Measurements from ENCODE around the gene C9. TPM values are rescaled to one million over a fixed set of nuclear protein-coding genes. Genes with fewer than 3 reads are reported as not detected.

The C9 gene
- total and polyA plus RNA-seq, 3 donors from 2014 or later: 0.16 to 0.95 (median 0.74) TPM

GRCh38 chr5:39315995-39316394, 48.3 kb downstream of the C9 start:
- 87 to 94% methylated on average over 4 of the region's 4 CpGs for WGBS, 2 donors
- Histone ChIP-seq H3K9me3 (no peaks in the 10 kb centered on the region), H3K4me1 (no peaks in the 10 kb centered on the region), H3K4me3 (no peak overlapping the region), H3K27me3 (no peaks in the 10 kb centered on the region), H3K36me3 (ENCODE audit: low read depth, missing control alignments) (no peaks in the 10 kb centered on the region), H3K27ac (no peak overlapping the region)
- intact Hi-C loops (cut with DNase I; ENCODE audit: low total_unique reads): no loop called here
- DNase-seq: no peak
- TF ChIP-seq POLR2A (IDR thresholded peaks at IDR 0.05): no peak
- TF ChIP-seq, protein P1, sequence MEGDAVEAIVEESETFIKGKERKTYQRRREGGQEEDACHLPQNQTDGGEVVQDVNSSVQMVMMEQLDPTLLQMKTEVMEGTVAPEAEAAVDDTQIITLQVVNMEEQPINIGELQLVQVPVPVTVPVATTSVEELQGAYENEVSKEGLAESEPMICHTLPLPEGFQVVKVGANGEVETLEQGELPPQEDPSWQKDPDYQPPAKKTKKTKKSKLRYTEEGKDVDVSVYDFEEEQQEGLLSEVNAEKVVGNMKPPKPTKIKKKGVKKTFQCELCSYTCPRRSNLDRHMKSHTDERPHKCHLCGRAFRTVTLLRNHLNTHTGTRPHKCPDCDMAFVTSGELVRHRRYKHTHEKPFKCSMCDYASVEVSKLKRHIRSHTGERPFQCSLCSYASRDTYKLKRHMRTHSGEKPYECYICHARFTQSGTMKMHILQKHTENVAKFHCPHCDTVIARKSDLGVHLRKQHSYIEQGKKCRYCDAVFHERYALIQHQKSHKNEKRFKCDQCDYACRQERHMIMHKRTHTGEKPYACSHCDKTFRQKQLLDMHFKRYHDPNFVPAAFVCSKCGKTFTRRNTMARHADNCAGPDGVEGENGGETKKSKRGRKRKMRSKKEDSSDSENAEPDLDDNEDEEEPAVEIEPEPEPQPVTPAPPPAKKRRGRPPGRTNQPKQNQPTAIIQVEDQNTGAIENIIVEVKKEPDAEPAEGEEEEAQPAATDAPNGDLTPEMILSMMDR (IDR thresholded peaks at IDR 0.05): no peak

DNA sequence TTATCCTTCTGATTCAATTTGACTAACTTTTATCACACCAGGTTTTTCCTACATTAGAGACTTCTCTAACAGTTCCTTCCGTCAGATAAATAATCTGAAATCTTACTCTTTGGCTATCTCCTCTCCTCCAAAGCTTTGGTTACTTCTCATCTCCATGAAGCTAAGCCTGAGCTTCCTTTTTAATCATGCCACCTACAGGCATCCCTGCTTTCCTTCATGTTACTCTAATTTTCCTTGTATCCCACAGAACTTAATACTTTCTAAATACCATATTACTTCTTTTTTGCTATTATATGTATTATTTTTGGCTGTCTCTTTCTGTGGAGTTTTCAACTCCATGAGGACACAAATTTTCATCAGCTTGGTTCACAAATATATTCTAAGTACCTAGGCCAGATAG, 49.7 kb downstream of the C9 start:
- WGBS, 2 donors: 79 to 84% methylated on average over 1 of the region's 1 CpG
- Histone ChIP-seq H3K9me3 (no peaks in the 10 kb centered on the region), H3K4me1 (no peaks in the 10 kb centered on the region), H3K27ac (no peak overlapping the region), H3K36me3 (ENCODE audit: low read depth, missing control alignments) (no peaks in the 10 kb centered on the region), H3K4me3 (no peak overlapping the region), H3K27me3 (no peaks in the 10 kb centered on the region)
- DNase-seq: no peak
- intact Hi-C loops (cut with DNase I; ENCODE audit: low total_unique reads): no loop called here
- TF ChIP-seq, protein P1 (IDR thresholded peaks at IDR 0.05): no peak
- TF ChIP-seq POLR2A (IDR thresholded peaks at IDR 0.05): no peak

DNA sequence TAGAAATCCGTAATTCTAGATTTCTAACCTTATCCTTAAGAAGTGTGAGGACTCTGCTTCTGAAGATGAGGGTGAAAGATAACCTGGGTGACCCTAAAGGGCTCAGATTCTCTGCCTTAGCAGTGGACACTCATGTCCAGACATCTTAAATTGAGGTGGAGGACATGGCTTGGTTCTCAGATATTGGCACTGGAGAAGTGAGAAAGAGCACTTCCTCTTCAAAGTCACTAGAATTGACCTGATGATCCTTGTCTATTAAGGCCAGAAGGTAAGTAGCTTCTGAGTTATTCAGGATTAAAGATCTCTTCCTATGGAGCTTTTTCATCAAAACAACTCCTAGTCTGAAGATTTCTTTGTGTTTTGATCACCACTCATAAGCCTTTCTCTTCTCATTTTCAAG, 54.8 kb downstream of the C9 start:
- Histone ChIP-seq H3K4me3 (no peak overlapping the region), H3K27ac (no peak overlapping the region), H3K27me3 (no peaks in the 10 kb centered on the region), H3K4me1 (no peaks in the 10 kb centered on the region), H3K36me3 (ENCODE audit: low read depth, missing control alignments) (no peaks in the 10 kb centered on the region), H3K9me3 (no peaks in the 10 kb centered on the region)
- WGBS, 2 donors: 93 to 94% methylated on average over 1 of the region's 1 CpG
- intact Hi-C loops (cut with DNase I; ENCODE audit: low total_unique reads): no loop called here
- no peak for DNase-seq
- TF ChIP-seq POLR2A (IDR thresholded peaks at IDR 0.05): no peak
- TF ChIP-seq, protein P1 (IDR thresholded peaks at IDR 0.05): no peak

- no peaks in the 10 kb centered on the region for H3K36me3 ChIP-seq (ENCODE audit: low read depth, missing control alignments)
- H3K27ac ChIP-seq: no peak overlapping the region
- no peak for TF ChIP-seq POLR2A (IDR thresholded peaks at IDR 0.05)
- TF ChIP-seq, protein P1 (IDR thresholded peaks at IDR 0.05): no peak
- H3K27me3 ChIP-seq: no peaks in the 10 kb centered on the region
- H3K4me3 ChIP-seq: no peak overlapping the region
- 87 to 96% methylated on average over 1 of the region's 1 CpG for WGBS, 2 donors
- no peaks in the 10 kb centered on the region for H3K9me3 ChIP-seq
- H3K4me1 ChIP-seq: no peaks in the 10 kb centered on the region
- intact Hi-C loops (cut with DNase I; ENCODE audit: low total_unique reads): no loop called here
- DNase-seq: no peak
These were observed 61.8 kb downstream of the C9 start for GRCh38 chr5:39302472-39302871.

DNA sequence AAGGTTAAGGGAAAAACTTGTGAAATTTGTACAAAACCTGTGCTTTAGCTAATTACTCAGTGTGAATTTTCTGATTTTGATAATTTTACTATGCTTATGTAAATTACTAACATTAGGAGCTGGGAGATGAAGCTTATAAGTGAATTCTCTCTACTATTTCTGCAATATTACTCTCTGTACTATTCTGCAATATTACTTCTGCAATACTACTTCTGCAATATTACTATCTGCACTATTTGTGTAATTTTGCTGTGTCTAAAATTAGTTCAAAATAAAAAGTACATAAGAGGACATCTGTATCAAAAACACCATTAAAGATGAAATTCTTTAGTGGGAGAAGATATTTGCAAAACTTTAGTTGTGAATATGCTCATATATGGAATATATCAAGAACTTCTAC, 62.9 kb downstream of the C9 start:
- H3K27ac ChIP-seq: no peak overlapping the region
- no peak overlapping the region for H3K4me3 ChIP-seq
- no peak for TF ChIP-seq POLR2A (IDR thresholded peaks at IDR 0.05)
- TF ChIP-seq, protein P1 (IDR thresholded peaks at IDR 0.05): no peak
- no peak for DNase-seq
- no peaks in the 10 kb centered on the region for H3K36me3 ChIP-seq (ENCODE audit: low read depth, missing control alignments)
- no peaks in the 10 kb centered on the region for H3K4me1 ChIP-seq
- no peaks in the 10 kb centered on the region for H3K9me3 ChIP-seq
- intact Hi-C loops (cut with DNase I; ENCODE audit: low total_unique reads): no loop called here
- no peaks in the 10 kb centered on the region for H3K27me3 ChIP-seq

Data from testis (tissue), 3 donors.